Karpas-422 (cell line): Measurements from ENCODE around the gene ABR. TPM values are rescaled to one million over a fixed set of nuclear protein-coding genes. Genes with fewer than 3 reads are reported as not detected.
"Not testable (repeated sequence)": the region's sequence is repeated elsewhere in the genome, so short reads cannot be mapped to it uniquely, and the experiment has no call there.

Experiments
- DNase-seq: peaks from one replicate; pipeline ENCODE4 v3.0.0-alpha.2; 2015
- H2AFZ ChIP-seq: fragments of 200-600 bp; sonication (generic); 2 replicates; pipeline ENCODE4 v1.6.1; 2014; ENCODE audit warnings: antibody characterized with exemption, low read length, mixed read lengths
- H3K27ac ChIP-seq: fragments of 200-600 bp; sonication (generic); 2 replicates; pipeline ENCODE4 v1.5.1; 2014; ENCODE audit warnings: mild to moderate bottlenecking, low read length, moderate library complexity
- H3K27me3 ChIP-seq: fragments of 200-600 bp; sonication (generic); 2 replicates; pipeline ENCODE4 v1.6.1; 2014; ENCODE audit warnings: low read length, mixed read lengths
- H3K36me3 ChIP-seq: fragments of 200-600 bp; sonication (generic); 2 replicates; pipeline ENCODE4 v1.6.1; 2014; ENCODE audit warnings: low read length, mixed read lengths; ENCODE audit not compliant: insufficient read depth
- H3K4me1 ChIP-seq: fragments of 200-600 bp; sonication (generic); 2 replicates; pipeline ENCODE4 v1.6.1; 2014; ENCODE audit warnings: mild to moderate bottlenecking, low read length, mixed read lengths
- H3K4me2 ChIP-seq: fragments of 200-600 bp; sonication (generic); 2 replicates; pipeline ENCODE4 v1.6.1; 2014; ENCODE audit warnings: low read length, low read depth, mild to moderate bottlenecking; ENCODE audit not compliant: poor library complexity, severe bottlenecking
- H3K4me3 ChIP-seq: fragments of 200-600 bp; sonication (generic); 2 replicates; pipeline ENCODE4 v1.5.1; 2014; ENCODE audit warnings: mild to moderate bottlenecking, antibody characterized with exemption, low read length, mixed read lengths
- H3K79me2 ChIP-seq: fragments of 200-600 bp; sonication (generic); 2 replicates; pipeline ENCODE4 v1.6.1; 2014; ENCODE audit warnings: mild to moderate bottlenecking, low read length, mixed read lengths
- H3K9ac ChIP-seq: fragments of 200-600 bp; sonication (generic); 2 replicates; pipeline ENCODE4 v1.6.0; 2014; ENCODE audit warnings: low read length
- H3K9me2 ChIP-seq: fragments of 200-600 bp; sonication (generic), shearing (Covaris generic); replicated peaks from 2 replicates; pipeline ENCODE4 v1.6.0; 2014; ENCODE audit warnings: mild to moderate bottlenecking, low read length, moderate library complexity; ENCODE audit not compliant: insufficient read depth
- H3K9me3 ChIP-seq: fragments of 300-700, 200-600 bp; sonication (generic); 2 replicates; pipeline ENCODE4 v1.6.1; 2014; ENCODE audit warnings: low read length, mixed read lengths
- H4K20me1 ChIP-seq: fragments of 200-600 bp; sonication (generic); 2 replicates; pipeline ENCODE4 v1.6.1; 2014; ENCODE audit warnings: mild to moderate bottlenecking, antibody characterized with exemption, low read length, low read depth; ENCODE audit not compliant: insufficient read depth
- total RNA-seq: library from RNA; depleted of rRNA; stranded (reverse); fragments of >200 nt; shearing (Covaris generic); gene quantifications from 2 replicates; pipeline ENCODE4 v1.2.3, GENCODE V29; 2014; ENCODE audit warnings: low replicate concordance

The ABR gene
- total RNA-seq, 1 experiment from 2014 or later: 113 TPM

GRCh38 chr17:1154704-1155103, 25.1 kb downstream of the ABR start:
- Histone ChIP-seq H3K79me2 (peaks cover 84% of the 10 kb centered on the region), H3K4me1 (no peaks in the 10 kb centered on the region), H2AFZ (no peak overlapping the region), H4K20me1 (peaks cover 62% of the 10 kb centered on the region), H3K4me3 (no peak overlapping the region), H3K9me3 (no peaks in the 10 kb centered on the region), H3K4me2 (no peak overlapping the region), H3K9ac (no peak overlapping the region), H3K27ac (no peak overlapping the region), H3K27me3 (no peaks in the 10 kb centered on the region), H3K36me3 (peaks cover 33% of the 10 kb centered on the region), H3K9me2 (no peaks in the 10 kb centered on the region)
- no peak for DNase-seq

- H3K27ac ChIP-seq: no peak overlapping the region
- H3K27me3 ChIP-seq: no peaks in the 10 kb centered on the region
- no peak overlapping the region for H3K9ac ChIP-seq
- H2AFZ ChIP-seq: no peak overlapping the region
- H4K20me1 ChIP-seq: peaks cover 62% of the 10 kb centered on the region
- no peaks in the 10 kb centered on the region for H3K4me1 ChIP-seq
- H3K36me3 ChIP-seq: peaks cover 34% of the 10 kb centered on the region
- no peaks in the 10 kb centered on the region for H3K9me2 ChIP-seq
- H3K4me3 ChIP-seq: no peak overlapping the region
- H3K79me2 ChIP-seq: peaks cover 84% of the 10 kb centered on the region
- H3K4me2 ChIP-seq: no peak overlapping the region
- no peaks in the 10 kb centered on the region for H3K9me3 ChIP-seq
- no peak for DNase-seq
Measured at GRCh38 chr17:1153795-1154546, 25.8 kb downstream of the ABR start.

DNA sequence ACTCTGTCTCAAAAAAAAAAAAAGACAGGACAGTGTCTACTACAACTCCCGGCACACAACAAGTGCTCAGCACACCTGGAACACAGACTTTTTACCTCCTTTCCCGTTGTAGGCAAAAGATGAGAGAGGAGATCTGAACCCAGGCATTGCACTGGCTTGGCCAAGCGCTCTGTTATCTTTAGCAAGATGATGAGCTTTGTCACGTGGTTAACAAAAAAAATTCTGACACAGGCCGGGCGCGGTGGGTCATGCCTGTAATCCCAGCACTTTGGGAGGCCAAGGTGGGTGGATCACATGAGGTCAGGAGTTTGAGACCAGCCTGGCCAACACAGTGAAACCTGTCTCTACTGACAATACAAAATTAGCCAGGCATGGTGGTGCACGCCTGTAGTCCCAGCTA, 27.2 kb downstream of the ABR start:
- H3K36me3 ChIP-seq: peaks cover 26% of the 10 kb centered on the region
- not testable (repeated sequence) for H3K4me3 ChIP-seq, DNase-seq

DNA sequence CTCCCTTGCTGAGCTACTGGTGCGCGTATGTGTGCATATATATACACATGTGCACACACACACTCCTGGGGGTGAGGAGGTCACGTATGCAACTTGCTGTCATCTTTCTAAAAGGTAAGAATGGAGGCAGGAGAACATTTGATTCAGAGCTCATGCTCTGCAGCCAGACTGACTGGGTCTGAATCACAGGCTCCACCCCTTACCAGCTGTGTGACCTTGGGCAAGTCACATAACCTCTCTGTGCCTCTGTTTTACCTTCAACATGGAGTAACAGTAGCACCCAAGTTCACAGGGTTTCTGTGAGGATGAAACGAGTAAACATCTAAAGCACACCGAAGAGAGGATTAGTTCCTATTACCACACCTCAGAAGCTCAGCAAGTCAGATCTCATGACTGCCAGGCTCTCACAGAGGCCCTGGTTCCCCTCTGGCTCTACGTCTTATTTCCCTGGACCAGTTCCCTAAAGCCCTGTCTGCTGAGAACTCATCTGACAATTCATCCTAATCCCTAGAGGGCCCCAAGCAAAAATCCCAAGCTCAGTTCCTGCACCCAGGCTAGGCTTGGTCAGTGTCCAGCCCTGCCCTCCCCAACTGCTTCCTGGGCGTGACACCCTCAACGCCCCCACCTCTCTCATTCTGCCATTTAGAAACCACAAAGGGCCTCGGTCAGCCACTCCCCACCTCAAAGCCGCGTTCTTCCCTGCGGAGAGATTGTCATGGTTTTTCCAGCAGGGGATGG, 28.7 kb downstream of the ABR start:
- Histone ChIP-seq H3K9ac (no peak overlapping the region), H3K36me3 (peaks cover 21% of the 10 kb centered on the region), H2AFZ (no peak overlapping the region), H3K4me1 (no peaks in the 10 kb centered on the region), H3K9me3 (no peaks in the 10 kb centered on the region), H3K9me2 (no peaks in the 10 kb centered on the region), H3K4me2 (no peak overlapping the region), H3K27ac (no peak overlapping the region), H3K4me3 (no peak overlapping the region), H4K20me1 (peaks cover 65% of the 10 kb centered on the region), H3K79me2 (peaks cover 85% of the 10 kb centered on the region), H3K27me3 (no peaks in the 10 kb centered on the region)
- no peak for DNase-seq

More for the DNA sequence above, 27.2 kb downstream of the ABR start:
- not testable (repeated sequence) for H3K9me3 ChIP-seq, H3K27me3 ChIP-seq, H3K27ac ChIP-seq, H3K9me2 ChIP-seq, H3K4me1 ChIP-seq, H2AFZ ChIP-seq, H3K9ac ChIP-seq, H3K4me2 ChIP-seq
- Histone ChIP-seq H3K79me2 (peaks cover 83% of the 10 kb centered on the region), H4K20me1 (peaks cover 64% of the 10 kb centered on the region)

DNA sequence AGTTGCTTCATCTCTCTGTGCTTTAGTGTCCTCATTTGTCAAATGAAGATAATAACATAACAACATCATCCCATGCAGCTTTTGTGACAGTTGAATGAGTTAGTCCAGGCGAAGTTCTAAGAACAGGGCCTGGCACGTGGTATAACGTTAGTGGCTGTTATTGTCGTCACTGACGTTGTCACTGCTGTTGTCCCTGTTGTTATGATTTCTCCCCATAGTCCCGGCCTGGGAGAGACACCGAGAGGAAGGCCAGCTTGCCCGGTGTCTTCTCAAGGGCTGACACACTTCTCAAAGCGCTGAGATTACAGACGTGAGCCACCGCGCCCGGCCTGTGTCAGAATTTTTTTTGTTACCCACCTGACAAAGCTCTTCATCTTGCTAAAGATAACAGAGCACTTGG, 29.9 kb downstream of the ABR start:
- Histone ChIP-seq H3K79me2 (peaks cover 85% of the 10 kb centered on the region), H2AFZ (no peak overlapping the region), H3K27me3 (no peaks in the 10 kb centered on the region), H3K4me3 (no peak overlapping the region), H4K20me1 (peaks cover 64% of the 10 kb centered on the region), H3K4me2 (no peak overlapping the region), H3K36me3 (peaks cover 21% of the 10 kb centered on the region), H3K9ac (no peak overlapping the region), H3K4me1 (no peaks in the 10 kb centered on the region), H3K9me2 (no peaks in the 10 kb centered on the region), H3K27ac (no peak overlapping the region), H3K9me3 (no peaks in the 10 kb centered on the region)
- DNase-seq: no peak

DNA sequence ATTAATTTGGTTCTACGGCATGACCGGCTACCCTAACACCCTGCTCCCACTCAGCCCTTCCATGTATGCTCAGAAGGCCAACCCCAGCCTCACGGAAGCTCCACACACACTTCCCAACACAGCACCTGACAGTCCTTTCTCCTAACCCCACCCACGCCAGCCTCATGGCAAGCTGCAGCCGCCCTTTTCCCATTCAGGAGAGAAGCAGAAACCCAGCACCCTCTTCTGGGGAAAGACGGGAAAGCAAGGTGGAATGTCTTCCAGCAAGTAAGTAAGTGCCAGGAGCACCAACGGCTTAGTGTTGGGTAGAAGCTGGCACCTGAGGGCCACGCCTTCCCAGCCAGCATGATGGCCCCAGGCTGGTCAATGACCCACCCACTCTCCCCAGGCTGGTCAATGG, 32.1 kb downstream of the ABR start:
- Histone ChIP-seq H3K27ac (no peak overlapping the region), H3K4me1 (no peaks in the 10 kb centered on the region), H4K20me1 (peaks cover 64% of the 10 kb centered on the region), H3K4me3 (no peak overlapping the region), H3K36me3 (peaks cover 21% of the 10 kb centered on the region), H3K9me2 (no peaks in the 10 kb centered on the region), H2AFZ (no peak overlapping the region), H3K79me2 (peaks cover 78% of the 10 kb centered on the region), H3K9ac (no peak overlapping the region), H3K9me3 (no peaks in the 10 kb centered on the region), H3K4me2 (no peak overlapping the region), H3K27me3 (no peaks in the 10 kb centered on the region)
- DNase-seq: no peak

DNA sequence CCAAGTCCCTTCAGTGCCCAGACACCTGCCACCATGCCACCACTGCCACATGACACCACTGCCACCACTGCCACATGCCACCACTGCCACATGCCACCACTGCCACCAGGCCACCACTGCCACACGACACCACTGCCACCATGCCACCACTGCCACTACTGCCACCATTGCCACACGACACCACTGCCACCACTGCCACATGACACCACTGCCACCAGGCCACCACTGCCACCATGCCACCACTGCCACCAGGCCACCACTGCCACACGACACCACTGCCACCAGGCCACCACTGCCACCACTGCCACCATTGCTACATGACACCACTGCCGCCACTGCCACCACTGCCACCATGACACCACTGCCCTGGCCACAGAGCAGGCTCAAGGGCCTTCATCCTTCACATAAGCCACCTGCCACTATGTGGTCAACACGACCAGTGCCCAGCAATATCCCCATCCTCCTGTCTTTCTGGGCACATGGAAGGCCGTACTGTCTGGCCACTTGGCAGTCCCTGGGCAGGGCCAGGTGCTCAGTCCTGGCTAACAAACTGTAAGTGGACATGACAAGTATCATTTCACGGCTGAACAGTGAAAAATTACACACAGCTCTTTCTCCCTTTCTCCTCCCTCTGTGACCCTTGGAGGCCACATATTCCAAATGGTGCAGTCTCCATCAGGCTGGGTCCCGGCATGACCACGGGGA, 33.1 kb downstream of the ABR start:
- Histone ChIP-seq H3K36me3 (peaks cover 21% of the 10 kb centered on the region), H3K4me1 (no peaks in the 10 kb centered on the region), H4K20me1 (peaks cover 64% of the 10 kb centered on the region), H3K9me2 (no peaks in the 10 kb centered on the region), H3K4me2 (no peak overlapping the region), H3K9me3 (no peaks in the 10 kb centered on the region), H2AFZ (no peak overlapping the region), H3K9ac (no peak overlapping the region), H3K79me2 (peaks cover 80% of the 10 kb centered on the region), H3K27me3 (no peaks in the 10 kb centered on the region), H3K4me3 (no peak overlapping the region), H3K27ac (no peak overlapping the region)
- peak; percentile 53 for DNase-seq
